Measurements from ENCODE around the gene GRID1. TPM values are rescaled to one million over a fixed set of nuclear protein-coding genes. Genes with fewer than 3 reads are reported as not detected.
A peak's percentile ranks its signal among the peaks of the same experiment; 100 is the strongest.

The GRID1 gene
- total and polyA plus RNA-seq, 10 donors = 0.06 to 0.42 (median 0.15) TPM; not detected in 4

GRCh38 chr10:85851325-85851724, 515.3 kb downstream of the GRID1 start:
- Histone ChIP-seq H3K27me3 (replicated peaks in 1 of 7) (no peaks in the 10 kb centered on the region), H3K9me3 (peaks cover 0 to 17% (median 7%) of the 10 kb centered on the region in 8 donors), H3K4me3 (no peak overlapping the region), H3K4me1 (peaks cover 0 to 21% (median 11%) of the 10 kb centered on the region in 6 donors), H3K27ac (no peak overlapping the region), H3K36me3 (no peaks in the 10 kb centered on the region)
- DNase-seq = no peak
- intact Hi-C loops (cut with DNase I; ENCODE audit: low total_unique reads) = no loop called here
- no peak for TF ChIP-seq POLR2AphosphoS5 (IDR thresholded peaks at IDR 0.05)
- no peak for TF ChIP-seq CTCF (IDR thresholded peaks at IDR 0.05 in 8 of 11, conservative IDR thresholded peaks at IDR 0.05 in 3 of 11)
- TF ChIP-seq POLR2A (IDR thresholded peaks at IDR 0.05) = no peak
- WGBS, 5 donors = 72 to 90% (median 86%) methylated on average over 2 of the region's 2 CpGs

DNA sequence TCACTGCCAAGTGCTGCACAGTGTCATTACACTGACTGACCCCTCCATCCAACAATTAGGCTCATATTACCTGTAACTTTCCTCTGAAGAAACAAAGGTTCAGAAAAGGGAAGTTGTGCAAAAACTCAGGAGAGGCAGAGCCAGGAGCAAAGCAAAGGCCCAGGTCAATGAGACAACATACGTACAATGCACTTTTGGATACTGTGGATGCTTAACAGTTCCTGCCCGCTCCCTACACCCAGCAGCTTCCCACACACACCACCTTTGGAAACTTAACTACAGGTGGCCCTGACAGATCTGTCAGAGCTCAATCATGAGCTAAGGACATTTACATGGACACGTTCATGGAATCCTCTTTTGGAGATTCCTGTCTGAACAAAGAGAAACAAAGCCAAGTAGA, 515.9 kb downstream of the GRID1 start:
- Histone ChIP-seq H3K27ac (peak overlapping the region in 3 of 8 donors; percentile 21 to 61 (median 43)), H3K4me3 (no peak overlapping the region), H3K4me1 (peaks cover 0 to 21% (median 11%) of the 10 kb centered on the region in 6 donors), H3K36me3 (no peaks in the 10 kb centered on the region), H3K9me3 (peaks cover 0 to 17% (median 7%) of the 10 kb centered on the region in 8 donors), H3K27me3 (replicated peaks in 1 of 7) (no peaks in the 10 kb centered on the region)
- no peak for TF ChIP-seq POLR2A (IDR thresholded peaks at IDR 0.05)
- no peak for TF ChIP-seq CTCF (IDR thresholded peaks at IDR 0.05 in 8 of 11, conservative IDR thresholded peaks at IDR 0.05 in 3 of 11)
- no peak for TF ChIP-seq POLR2AphosphoS5 (IDR thresholded peaks at IDR 0.05)
- intact Hi-C loops (cut with DNase I; ENCODE audit: low total_unique reads) = no loop called here
- DNase-seq = no peak
- WGBS, 5 donors = 83 to 98% (median 89%) methylated on average over 3 of the region's 3 CpGs

- WGBS, 5 donors = 40 to 64% (median 54%) methylated on average over 3 of the region's 3 CpGs
- TF ChIP-seq POLR2AphosphoS5 (IDR thresholded peaks at IDR 0.05) (peak in 1 of 3 donors; percentile 11), CTCF (IDR thresholded peaks at IDR 0.05 in 8 of 11, conservative IDR thresholded peaks at IDR 0.05 in 3 of 11) (no peak), POLR2A (IDR thresholded peaks at IDR 0.05) (no peak)
- Histone ChIP-seq H3K4me3 (no peak overlapping the region), H3K27me3 (replicated peaks in 1 of 7) (no peaks in the 10 kb centered on the region), H3K27ac (peak overlapping the region in 5 of 8 donors; percentile 7 to 61 (median 24)), H3K36me3 (no peaks in the 10 kb centered on the region), H3K4me1 (peaks cover 0 to 21% (median 11%) of the 10 kb centered on the region in 6 donors), H3K9me3 (peaks cover 0 to 17% (median 7%) of the 10 kb centered on the region in 8 donors)
- intact Hi-C loops (cut with DNase I; ENCODE audit: low total_unique reads) = no loop called here
- no peak for DNase-seq
These were observed 517.3 kb downstream of the GRID1 start for GRCh38 chr10:85849315-85849714.

GRCh38 chr10:85848756-85849155, 517.8 kb downstream of the GRID1 start:
- no peak for TF ChIP-seq CTCF (IDR thresholded peaks at IDR 0.05 in 8 of 11, conservative IDR thresholded peaks at IDR 0.05 in 3 of 11)
- TF ChIP-seq POLR2AphosphoS5 (IDR thresholded peaks at IDR 0.05) = no peak
- no peak for TF ChIP-seq POLR2A (IDR thresholded peaks at IDR 0.05)

More at GRCh38 chr10:85848756-85849155, 517.8 kb downstream of the GRID1 start:
- Histone ChIP-seq H3K36me3 (no peaks in the 10 kb centered on the region), H3K9me3 (peaks cover 0 to 13% (median 7%) of the 10 kb centered on the region in 8 donors), H3K4me1 (peaks cover 0 to 21% (median 11%) of the 10 kb centered on the region in 6 donors), H3K27me3 (replicated peaks in 1 of 7) (no peaks in the 10 kb centered on the region), H3K27ac (peak overlapping the region in 2 of 8 donors; percentile 9 to 59), H3K4me3 (no peak overlapping the region)
- 72 to 80% (median 76%) methylated on average over 4 of the region's 4 CpGs for WGBS, 5 donors
- intact Hi-C loops (cut with DNase I; ENCODE audit: low total_unique reads) = no loop called here
- no peak for DNase-seq
